Measurements from ENCODE around the gene PTPRD. TPM values are rescaled to one million over a fixed set of nuclear protein-coding genes. Genes with fewer than 3 reads are reported as not detected.

The PTPRD gene
- total RNA-seq, 1 experiment from 2014 or later, result 32.5 TPM

- no peak for TF ChIP-seq CTCF (conservative IDR thresholded peaks at IDR 0.05)
- no CpG with 5 or more reads among the region's 1 CpG for WGBS (ENCODE audit: extremely low coverage, insufficient read length, low lambda C conversion rate)
- H2AK5ac ChIP-seq (ENCODE audit: insufficient read length, low read length), result no peak overlapping the region
Observed at GRCh38 chr9:10434412-10434811, 178.4 kb downstream of the PTPRD start.

More at GRCh38 chr9:10434412-10434811, 178.4 kb downstream of the PTPRD start:
- Histone ChIP-seq H3K14ac (ENCODE audit: insufficient read depth, low read length) (no peak overlapping the region), H4K20me1 (ENCODE audit: control insufficient read depth, insufficient read depth, insufficient read length) (no peaks in the 10 kb centered on the region), H3K27ac (ENCODE audit: insufficient read length, low read depth, low read length) (no peak overlapping the region), H4K5ac (ENCODE audit: insufficient read length, low read depth, low read length) (no peak overlapping the region), H2AFZ (ENCODE audit: low read length) (no peak overlapping the region), H3K56ac (ENCODE audit: insufficient read length, low read depth, low read length) (no peak overlapping the region), H3K9me3 (ENCODE audit: control insufficient read depth, low read depth, low read length) (no peaks in the 10 kb centered on the region), H2BK12ac (ENCODE audit: insufficient read length, low read depth, low read length) (no peak overlapping the region), H3K27me3 (ENCODE audit: insufficient read depth, low read length) (no peaks in the 10 kb centered on the region), H3K9ac (ENCODE audit: extremely low read depth, insufficient read length, low read length) (no peak overlapping the region), H3K79me2 (ENCODE audit: insufficient read depth, low read length) (no peaks in the 10 kb centered on the region), H3K23me2 (ENCODE audit: insufficient read length, low read depth, low read length, poor library complexity, severe bottlenecking) (no peaks in the 10 kb centered on the region), H4K91ac (ENCODE audit: insufficient read length, low read depth, low read length) (no peak overlapping the region), H2BK5ac (ENCODE audit: insufficient read length, low read length) (no peak overlapping the region), H3K4ac (ENCODE audit: low read depth, low read length) (no peak overlapping the region), H3K23ac (ENCODE audit: insufficient read length, low read depth, low read length) (no peak overlapping the region), H4K8ac (replicated peaks; ENCODE audit: insufficient read length, low read depth, low read length) (no peak overlapping the region), H3K4me2 (ENCODE audit: insufficient read depth, insufficient read length, low read length) (no peak overlapping the region), H3K79me1 (ENCODE audit: insufficient read depth, low read depth, low read length, poor library complexity, severe bottlenecking) (no peaks in the 10 kb centered on the region), H3T11ph (ENCODE audit: low read length) (no peak overlapping the region), H3K4me1 (ENCODE audit: insufficient read depth, low read length) (no peaks in the 10 kb centered on the region), H3K18ac (ENCODE audit: insufficient read length, low read depth, low read length) (no peak overlapping the region), H2BK120ac (ENCODE audit: low read depth, low read length, poor library complexity, severe bottlenecking) (no peak overlapping the region), H2BK20ac (ENCODE audit: low read depth, low read length, poor library complexity, severe bottlenecking) (no peak overlapping the region), H2BK15ac (ENCODE audit: low read depth, low read length) (no peak overlapping the region)
- Mint-ChIP-seq H3K27me3 (ENCODE audit: low read depth) (no peaks in the 10 kb centered on the region), H3K9me3 (peaks cover 0 to 3% of the 10 kb centered on the region in 2 experiments; a peak in 2 of 5 replicates), H3K36me3 (ENCODE audit: insufficient read depth in 1 of 3, low read depth in 3 of 3) (peaks cover 0 to 4% (median 0%) of the 10 kb centered on the region in 3 experiments; a peak in 1 of 7 replicates), H3K27ac (no peak overlapping the region), H3K4me3 (no peak overlapping the region), H3K4me1 (peaks cover 17 to 18% of the 10 kb centered on the region in 2 experiments)
- no peak for DNase-seq

All from H9 (cell line).